H7 (cell line): Measurements from ENCODE around the gene ZNF100. TPM values are rescaled to one million over a fixed set of nuclear protein-coding genes. Genes with fewer than 3 reads are reported as not detected.
"Not testable (repeated sequence)": the region's sequence is repeated elsewhere in the genome, so short reads cannot be mapped to it uniquely, and the experiment has no call there.

ENCODE experiments used
- DNase-seq: peaks from one replicate; pipeline ENCODE4 v3.0.0; 2012
- H3K27me3 ChIP-seq: 2 replicates; pipeline ENCODE4 v1.6.0; 2011; ENCODE audit warnings: mild to moderate bottlenecking, low read length; ENCODE audit not compliant: control insufficient read depth, insufficient read depth
- H3K36me3 ChIP-seq: replicated peaks from 2 replicates; pipeline ENCODE4 v1.5.1; 2011; ENCODE audit warnings: low read length; ENCODE audit not compliant: control insufficient read depth, insufficient read depth
- H3K4me3 ChIP-seq: 2 replicates; pipeline ENCODE4 v1.5.1; 2011; ENCODE audit warnings: low read depth, mild to moderate bottlenecking, control low read depth, low read length, moderate library complexity; ENCODE audit not compliant: insufficient read depth
- total RNA-seq: library from RNA; depleted of rRNA; stranded (reverse); fragments of >200 nt; shearing (Covaris generic); gene quantifications from 2 replicates; pipeline ENCODE4 v1.2.3, GENCODE V29; 2014; rRNA removed

ZNF100 gene
- total RNA-seq, 1 experiment from 2014 or later = 3.7 TPM

GRCh38 chr19:21688464-21688863 is 78.9 kb downstream of the ZNF100 start:
- Histone ChIP-seq H3K4me3 (no peak overlapping the region), H3K36me3 (no peaks in the 10 kb centered on the region), H3K27me3 (no peaks in the 10 kb centered on the region)
- DNase-seq = no peak

GRCh38 chr19:21680671-21681070 is 86.7 kb downstream of the ZNF100 start:
- H3K27me3 ChIP-seq = no peaks in the 10 kb centered on the region
- H3K4me3 ChIP-seq = no peak overlapping the region
- no peaks in the 10 kb centered on the region for H3K36me3 ChIP-seq
- no peak for DNase-seq

- Histone ChIP-seq H3K27me3 (no peaks in the 10 kb centered on the region), H3K4me3 (no peak overlapping the region), H3K36me3 (no peaks in the 10 kb centered on the region)
- DNase-seq = no peak
Observed at GRCh38 chr19:21680026-21680425, 87.4 kb downstream of the ZNF100 start.

GRCh38 chr19:21677696-21678418 is 89.5 kb downstream of the ZNF100 start:
- DNase-seq = no peak
- Histone ChIP-seq H3K4me3 (no peak overlapping the region), H3K27me3 (no peaks in the 10 kb centered on the region), H3K36me3 (no peaks in the 10 kb centered on the region)

GRCh38 chr19:21674454-21674853 is 92.9 kb downstream of the ZNF100 start:
- DNase-seq = no peak
- Histone ChIP-seq H3K27me3 (no peaks in the 10 kb centered on the region), H3K4me3 (no peak overlapping the region), H3K36me3 (no peaks in the 10 kb centered on the region)

- H3K36me3 ChIP-seq, H3K4me3 ChIP-seq, H3K27me3 ChIP-seq, DNase-seq: not testable (repeated sequence)
Observed at GRCh38 chr19:21673479-21673878, 93.9 kb downstream of the ZNF100 start.

Other genes starting within 250 kb of the ZNF100 start
- gene ZNF43, start 68.6 kb upstream of the ZNF100 start, total RNA-seq = 20.1 and 37.3 TPM in 2 replicates
- gene ZNF208, start 243.4 kb upstream of the ZNF100 start, total RNA-seq = not detected in 2 replicates